Activated naive CD4-positive, alpha-beta T cell treated with anti-CD3 and anti-CD28 coated beads, Interleukin-2, amount 50 U/mL, for 16 hours (primary cell): ENCODE data around the gene ABCB11.
"Not testable (repeated sequence)": the region's sequence is repeated elsewhere in the genome, so short reads cannot be mapped to it uniquely, and the experiment has no call there.

Source experiments
- DNase-seq: peaks from one replicate; pipeline ENCODE4 v3.0.0-alpha.2; 2020

The ABCB11 gene

DNA sequence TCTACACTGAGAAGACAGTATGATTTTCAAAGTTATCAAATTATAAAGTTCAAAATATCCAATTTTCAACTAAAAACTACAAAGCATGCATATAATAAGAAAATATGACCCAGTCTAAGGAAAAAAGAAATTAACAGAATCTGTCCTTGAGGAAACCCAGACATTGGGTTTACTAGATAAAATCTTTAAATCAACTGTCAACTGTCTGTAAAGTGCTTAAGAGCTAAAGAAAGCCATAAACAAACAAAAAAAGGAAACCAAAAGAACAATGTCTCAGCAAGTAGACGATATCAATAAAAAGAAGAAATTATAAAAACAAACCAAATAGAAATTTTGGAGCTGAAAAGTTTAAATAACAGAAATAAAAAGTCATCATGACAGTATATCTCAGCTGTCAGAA lies 10.5 kb upstream of the ABCB11 start:
- DNase-seq = no peak

DNA sequence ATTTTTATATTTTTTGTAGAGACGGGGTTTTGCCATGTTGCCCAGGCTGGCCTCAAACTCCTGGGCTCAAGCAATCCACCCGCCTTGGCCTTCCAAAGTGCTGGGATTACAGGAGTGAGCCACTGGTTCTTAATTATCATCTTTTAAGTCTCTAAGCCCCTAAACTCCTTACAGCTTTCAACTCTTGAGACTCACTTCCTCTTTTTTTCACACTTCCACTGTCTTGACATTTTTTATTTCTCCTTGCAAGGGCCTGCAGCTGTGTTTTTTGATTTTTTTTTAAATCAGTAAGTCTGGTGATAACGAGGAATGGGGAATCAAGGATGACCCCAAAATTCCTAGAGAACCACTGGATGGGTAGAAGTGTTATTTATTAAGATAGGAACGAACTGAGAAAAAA lies 8.6 kb upstream of the ABCB11 start:
- DNase-seq = no peak

DNA sequence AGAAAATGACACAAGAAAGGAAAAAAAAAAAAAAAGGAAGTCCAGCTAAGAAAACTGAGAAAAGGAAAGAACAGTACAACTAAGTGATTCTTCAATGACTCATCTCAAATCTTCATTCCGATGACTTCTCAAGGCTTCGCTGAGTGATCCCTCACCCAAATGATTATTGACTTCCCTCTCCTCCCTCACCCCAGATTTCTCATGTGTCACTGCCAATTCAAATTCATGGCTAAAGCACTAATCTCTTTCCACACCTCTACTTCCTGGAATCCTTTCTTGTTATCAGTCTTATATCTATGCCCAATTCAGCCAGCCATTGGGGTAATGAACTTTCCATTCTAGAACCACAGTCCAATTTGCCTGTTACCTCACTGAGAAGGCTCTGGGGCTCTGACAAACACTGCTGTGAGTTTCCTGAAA lies 7.2 kb upstream of the ABCB11 start:
- DNase-seq = no peak

DNA sequence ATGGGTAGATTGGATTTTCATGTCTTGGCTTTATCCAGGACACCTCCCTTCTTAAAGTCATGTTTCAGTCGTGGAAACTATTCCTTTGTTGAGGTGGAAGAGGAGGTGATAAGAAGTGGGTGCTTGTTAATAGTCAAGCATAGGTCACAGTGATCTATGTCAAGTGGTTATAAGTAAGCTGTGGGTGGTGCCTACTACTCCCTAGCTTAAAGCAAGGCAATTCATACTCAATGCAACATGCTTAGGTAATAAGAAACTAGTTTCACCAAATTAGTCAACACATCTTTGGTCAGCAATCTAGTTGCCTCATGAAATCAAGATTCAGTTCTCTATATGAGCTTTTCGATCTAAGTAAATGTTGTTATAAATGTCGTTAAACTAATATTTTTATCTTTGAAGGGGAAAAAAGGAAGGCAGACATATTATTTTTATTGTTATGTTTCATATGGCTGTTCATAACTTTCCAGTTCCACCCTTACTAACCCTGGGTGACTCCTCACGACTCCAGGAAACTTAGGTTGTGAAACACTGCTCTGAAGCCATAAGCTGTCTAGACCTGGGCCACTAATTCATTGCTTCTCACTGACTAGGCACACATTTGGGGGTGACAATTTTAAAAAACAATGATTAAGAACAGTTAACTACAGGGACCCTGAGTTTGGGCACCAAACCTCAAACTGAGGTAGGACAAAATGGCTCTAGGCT lies 5.8 kb upstream of the ABCB11 start:
- DNase-seq = no peak

DNA sequence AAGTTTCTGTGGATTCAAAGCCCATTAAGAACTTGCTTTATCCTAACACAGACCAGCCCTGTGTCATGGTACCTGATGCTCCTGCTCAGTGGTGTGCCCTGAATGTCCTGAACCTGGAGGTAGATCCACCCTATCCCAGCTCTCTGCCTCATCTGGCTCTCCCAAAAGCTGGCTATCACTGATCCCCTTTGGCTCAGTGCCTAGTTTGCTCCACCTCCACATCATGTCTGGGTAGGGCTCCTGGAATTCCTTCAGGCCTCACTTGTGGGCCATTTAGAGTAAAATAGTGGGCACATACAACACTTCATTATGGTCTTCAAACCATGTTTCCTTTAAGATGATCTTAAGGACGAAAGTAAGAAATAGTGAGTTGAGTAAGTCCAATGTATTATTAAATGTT lies 4.8 kb upstream of the ABCB11 start:
- no peak for DNase-seq

DNA sequence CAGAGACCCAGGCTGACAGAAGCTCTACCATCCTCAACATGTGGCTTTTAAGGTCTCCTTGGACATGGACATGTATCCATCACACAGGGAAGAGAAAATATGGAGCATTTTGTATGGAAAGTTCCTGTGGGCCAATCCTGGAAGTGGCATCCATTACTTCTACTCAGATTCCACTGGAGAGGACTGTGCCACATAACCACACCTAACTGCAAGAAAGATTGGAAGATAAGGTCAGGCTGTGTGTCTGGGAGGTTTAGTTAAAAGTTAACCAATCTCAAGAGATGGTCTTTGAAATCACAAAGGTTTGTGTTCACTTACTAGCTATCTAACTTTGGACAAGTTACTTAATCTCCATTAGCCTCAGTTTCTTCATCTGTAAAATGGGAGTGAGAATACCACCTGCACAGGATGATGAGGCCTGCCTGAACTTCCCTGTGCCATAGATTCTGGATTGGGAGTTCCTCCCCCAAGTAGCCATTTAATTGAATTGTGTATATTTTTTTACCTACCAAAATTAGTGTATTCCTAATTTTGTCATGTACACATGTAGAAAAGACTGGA lies 3.9 kb upstream of the ABCB11 start:
- no peak for DNase-seq

DNA sequence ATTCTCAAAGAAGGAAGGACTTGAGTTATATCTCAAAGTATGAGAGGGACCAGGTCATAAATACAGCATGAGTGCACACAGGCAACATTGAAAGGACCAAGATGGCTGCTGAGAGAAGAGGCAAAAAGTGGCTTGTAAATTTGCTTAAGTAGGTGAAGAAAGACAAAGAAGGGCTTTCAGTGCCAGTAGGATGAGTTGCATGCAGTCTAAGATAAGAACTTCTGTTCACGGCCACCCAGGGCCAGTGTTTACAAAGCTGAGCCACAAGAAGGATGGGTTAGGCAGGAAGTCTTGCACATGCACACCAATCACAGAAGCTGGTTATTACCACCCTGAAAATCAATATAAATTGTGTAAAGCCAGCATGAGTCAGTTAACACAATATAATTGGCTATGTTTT lies 3.1 kb upstream of the ABCB11 start:
- DNase-seq = no peak

DNA sequence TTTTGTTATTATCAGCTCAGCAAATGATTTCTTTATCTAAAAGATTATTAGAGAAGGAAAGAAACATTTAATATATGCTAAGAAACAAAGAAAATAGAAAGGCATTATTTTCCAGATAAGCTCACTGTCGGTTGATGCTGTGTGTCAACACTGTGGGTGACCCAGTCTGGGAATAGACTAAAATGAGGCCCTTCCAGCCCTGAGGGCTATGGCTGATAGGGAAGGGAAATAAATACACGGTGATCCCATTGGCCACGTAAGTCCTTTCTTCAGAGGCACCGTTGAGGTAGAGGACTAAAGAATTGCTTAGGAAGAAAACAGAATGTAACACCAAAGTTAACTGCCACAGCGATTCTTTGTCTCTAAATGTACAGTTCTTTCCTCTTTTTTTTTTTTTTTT lies 1.8 kb downstream of the ABCB11 start:
- no peak for DNase-seq

DNA sequence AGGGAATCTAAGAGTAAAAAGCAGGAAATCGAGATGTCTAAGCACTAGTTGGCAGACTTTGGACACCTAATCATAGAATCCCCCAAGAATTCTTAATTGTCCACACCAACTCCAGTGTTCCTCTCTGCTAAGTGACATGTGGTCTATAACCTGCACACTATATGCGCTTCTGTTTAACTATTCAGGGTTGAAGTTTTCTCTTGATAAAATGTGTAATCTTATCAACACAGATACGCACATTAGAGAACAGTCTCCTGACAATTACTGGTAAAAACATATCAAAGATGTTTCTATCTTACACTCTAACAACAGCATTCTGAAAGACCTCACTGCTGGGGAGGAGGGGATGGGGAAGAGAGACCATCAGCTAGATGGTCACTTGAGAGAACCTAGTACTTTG lies 3.9 kb downstream of the ABCB11 start:
- no peak for DNase-seq

DNA sequence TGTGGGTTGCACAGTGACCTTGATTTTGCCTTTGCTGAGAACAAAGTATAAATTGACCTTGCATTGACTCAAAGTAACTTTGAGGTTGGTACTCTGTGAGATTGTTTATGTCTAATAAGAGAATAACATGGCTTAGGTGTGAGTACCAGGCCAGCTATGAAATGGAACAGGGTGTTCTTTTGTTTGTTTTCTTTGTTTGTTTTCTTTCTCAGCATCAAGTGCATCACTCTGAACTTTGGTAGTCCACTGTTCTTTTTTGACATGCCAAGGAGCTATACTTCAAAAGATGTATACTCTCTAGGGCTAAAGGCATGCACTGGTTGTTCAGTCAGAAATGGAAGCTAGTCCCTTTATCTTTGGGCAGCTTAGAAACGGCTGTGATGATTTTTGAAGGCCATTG lies 5.1 kb downstream of the ABCB11 start:
- no peak for DNase-seq

DNA sequence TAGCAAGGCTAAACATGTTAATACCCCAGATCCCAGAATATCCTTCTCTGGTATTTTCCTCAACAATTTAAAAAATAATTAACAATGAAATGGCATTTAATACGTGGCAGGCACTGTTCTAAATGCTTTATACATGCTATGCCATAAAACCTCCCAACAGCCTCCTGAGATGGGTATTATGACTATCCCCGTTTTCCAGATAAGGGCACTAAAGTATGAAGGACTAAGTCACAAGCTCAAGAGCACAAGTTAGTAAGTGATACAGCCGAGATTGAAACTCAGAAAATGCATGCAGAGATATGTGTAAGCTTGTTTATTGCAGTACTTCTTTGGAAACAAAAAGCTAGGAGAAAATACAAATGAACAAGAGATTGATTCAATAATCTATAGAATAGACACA lies 8.0 kb downstream of the ABCB11 start:
- DNase-seq = no peak

DNA sequence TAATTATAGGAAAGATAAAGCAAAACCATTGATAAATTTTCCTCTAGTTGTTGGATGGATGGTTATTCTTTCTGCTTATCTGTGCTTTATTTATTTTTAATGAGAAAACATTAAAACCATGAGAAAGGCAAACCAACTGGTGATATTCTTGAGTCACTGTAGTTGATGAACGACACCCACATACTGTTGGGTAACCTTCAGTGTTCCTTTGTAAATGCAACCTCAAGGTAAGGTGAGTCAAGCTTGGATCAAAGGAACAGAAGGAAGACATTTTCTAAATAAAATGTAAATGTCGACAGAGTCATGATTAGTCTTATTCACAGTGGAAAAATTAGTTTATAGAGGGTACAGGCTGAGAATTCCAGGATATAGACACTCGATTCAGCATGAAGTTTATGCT lies 12.7 kb downstream of the ABCB11 start:
- DNase-seq = no peak

DNA sequence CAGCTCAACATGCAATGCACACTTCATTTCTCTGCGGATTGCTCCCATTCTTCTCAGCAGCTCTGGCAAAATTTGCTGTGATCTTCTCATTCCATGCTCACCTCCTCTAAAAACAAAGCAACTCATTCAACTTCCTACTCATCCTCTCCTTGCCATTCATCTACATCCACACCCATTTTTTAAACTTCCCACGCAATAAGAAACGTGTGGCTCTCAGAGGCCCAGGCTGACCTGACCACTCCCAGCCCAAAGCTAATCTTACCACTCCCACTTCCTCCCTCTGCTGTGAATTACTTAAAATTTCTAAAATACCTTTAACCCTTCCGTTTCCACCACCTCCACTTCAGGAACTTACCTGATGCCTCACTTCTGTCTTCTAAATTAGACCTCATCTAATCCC lies 15.2 kb downstream of the ABCB11 start:
- no peak for DNase-seq

DNA sequence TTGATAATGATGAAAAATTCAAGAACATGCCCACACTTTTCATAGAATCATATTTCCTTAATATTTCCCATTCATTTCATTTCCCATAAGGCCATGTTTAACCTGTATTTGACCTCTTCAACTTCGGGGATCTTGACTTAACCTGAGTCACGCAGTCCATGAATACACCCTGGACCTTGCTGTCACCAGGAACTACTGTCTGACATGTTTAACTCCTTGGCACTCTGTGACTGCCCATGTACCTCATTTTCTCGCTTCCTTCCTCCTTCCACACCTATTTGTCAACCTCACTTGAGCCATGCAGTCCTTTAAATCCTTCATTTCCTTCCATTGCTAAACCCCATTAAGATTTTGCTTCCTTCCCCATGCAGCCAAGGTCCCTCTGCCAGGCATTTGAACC lies 16.3 kb downstream of the ABCB11 start:
- DNase-seq = no peak

DNA sequence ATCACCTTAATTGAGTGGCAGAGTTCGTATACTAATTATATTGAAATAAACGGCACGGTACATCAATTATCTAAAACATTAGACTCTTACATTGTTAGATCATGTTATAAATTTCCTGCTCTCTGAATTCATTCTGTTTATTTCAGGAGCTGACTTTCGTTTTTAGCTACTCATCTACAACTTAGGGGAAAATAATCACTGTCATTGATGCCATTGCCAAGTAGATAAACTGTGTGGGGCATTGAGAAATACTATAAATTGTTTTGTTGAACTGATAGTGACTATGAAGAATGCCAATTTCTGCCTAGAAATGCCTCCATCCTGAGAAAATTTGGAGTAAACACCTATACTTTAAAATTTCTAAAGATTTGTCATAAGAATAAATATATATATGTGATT lies 17.5 kb downstream of the ABCB11 start:
- no peak for DNase-seq

DNA sequence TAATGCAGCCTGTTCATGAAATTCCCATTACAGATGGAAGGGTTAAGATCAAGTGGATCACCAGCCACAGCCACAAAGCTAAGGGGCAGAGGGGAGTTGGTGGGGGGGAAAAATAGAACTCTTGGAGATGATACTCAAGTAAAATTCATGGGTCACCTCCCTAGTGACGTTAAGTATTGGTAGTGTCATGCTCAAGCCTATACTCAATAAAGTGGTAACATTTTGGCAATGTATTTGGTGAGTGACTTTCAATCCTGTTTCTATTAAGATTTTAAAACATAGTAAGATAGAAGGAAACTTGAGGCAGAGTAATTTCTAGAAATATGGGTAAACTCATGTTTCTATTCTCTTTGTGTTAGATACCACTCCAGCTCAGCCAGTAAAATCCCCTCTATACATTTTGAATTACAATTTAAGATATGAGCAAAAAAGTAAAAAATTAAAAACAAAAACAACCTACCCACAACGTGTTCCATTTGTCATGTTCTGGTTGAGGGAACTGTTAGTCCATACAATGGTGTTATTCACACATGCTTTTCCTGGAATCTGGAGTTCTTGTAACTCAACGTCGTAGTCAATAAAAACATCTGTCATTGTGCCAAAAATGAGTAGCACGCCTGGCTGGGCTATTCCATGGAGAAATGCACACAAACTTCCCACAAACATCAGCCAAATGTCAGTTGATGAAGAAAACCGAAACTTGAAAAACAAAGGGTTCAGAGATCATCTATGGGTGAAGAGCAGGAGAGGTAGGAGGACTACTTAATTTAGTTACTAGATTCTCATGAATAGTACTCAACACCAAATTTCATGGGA lies 18.1 kb downstream of the ABCB11 start:
- no peak for DNase-seq

DNA sequence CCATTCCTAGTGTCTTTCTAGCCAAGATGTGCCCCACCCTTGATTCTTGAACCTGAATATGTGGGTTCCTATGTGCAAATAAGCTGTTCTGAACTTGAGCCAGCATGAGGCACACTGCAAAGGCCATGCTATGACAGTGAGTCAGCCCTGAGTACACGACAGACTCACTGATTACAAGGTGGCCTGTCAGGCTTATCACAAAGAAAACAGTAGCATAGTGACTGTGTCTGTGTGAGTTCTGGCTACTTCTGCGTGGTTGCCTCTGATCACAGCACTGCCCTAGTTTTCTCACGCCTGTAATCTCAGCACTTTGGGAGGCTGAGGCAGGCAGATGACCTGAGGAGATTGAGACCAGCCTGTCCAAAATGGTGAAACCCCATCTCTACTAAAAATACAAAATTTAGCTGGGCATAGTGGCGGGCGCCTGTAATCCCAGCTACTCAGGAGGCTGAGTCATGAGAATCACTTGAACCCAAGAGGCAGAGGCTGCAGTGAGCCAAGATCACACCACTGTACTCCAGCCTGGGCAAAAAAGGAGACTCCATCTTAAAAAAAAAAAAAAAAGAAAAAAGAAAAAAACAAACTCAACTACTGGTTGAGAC lies 18.8 kb downstream of the ABCB11 start:
- not testable (repeated sequence) for DNase-seq

DNA sequence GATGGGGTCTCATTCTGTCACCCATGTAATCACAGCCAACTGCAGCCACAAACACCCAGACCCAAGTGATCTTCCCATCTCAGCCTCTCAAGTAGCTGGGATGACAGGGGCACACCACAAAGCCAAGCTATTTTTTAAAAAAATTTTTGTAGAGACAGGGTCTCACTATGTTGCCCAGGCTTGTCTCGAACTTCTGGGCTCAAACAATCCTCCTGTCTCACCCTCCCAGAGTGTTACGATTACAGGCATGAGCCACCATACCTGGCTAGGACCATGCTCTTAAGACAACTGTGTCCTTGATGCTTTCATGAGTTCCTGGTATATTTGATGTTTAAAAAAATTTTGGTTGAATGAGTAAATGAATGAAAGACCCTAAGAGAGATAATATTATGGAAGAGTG lies 19.4 kb downstream of the ABCB11 start:
- no peak for DNase-seq

DNA sequence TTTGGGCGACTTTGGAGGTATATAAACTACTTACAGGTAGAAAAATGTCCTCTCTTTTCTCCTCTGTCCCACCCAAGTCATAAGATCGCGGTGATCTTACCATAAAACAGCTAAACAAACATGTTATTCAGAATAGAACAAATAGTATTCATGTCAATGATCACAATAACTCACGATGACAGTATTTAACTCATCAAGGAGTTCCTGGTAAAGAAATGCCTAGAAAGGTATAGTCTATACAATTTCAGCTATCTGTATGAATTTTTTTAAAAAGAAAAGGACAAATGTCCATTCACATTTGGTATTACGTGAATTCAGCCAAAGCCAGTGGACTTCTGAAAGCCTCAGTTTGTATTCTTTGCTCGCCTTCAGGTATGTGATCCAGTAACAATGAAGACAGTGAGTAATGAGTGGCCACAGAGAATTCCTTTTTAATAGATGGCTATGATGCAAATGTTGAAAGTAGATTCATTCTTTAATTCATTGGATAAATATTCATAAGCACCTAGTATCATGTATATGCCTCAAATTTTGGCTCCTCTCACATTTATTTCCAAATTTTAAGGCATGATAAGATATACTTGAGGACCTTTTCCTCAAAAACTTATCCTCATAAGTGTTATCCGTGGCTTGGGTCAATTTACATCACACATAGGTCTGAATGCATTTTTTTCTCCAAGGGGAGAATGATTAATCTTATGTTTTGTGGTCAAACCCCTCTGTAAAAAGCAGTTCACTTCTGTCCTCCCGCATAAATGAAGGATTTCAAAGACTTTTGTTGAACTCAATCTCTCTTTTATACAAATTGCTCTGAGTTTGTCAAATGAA lies 20.3 kb downstream of the ABCB11 start:
- DNase-seq = no peak

DNA sequence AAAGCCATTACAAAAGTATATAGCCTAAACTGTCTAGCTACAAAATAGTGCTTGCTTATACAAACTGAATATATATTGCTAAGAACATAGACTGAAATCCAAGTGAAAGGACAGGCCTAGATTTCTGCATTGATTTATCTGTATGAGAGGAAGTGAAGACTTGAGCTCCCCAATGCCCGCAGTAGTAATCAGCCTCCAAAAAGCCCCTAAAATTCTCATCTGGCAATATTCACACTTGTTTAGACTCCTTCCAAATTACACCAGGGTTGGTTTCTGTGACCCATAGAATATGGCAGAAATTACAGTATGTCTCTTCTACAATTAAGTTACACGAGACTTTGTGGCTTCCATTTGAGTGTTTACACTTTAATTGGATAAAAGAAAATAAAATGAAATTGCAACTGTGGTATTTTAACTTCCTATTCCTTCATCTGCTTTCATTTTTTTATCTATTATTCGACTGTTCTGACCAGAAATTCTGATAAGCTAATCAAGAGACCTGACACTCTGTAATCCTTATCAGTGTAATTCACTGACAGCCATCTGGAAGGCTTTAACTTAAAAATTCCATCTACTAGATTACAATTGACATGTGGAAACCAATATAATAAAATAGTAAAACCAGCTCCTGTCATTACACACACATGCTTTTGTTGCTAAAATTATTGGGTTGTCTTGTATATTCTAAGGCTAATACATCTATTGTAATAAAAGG lies 21.1 kb downstream of the ABCB11 start:
- no peak for DNase-seq

DNA sequence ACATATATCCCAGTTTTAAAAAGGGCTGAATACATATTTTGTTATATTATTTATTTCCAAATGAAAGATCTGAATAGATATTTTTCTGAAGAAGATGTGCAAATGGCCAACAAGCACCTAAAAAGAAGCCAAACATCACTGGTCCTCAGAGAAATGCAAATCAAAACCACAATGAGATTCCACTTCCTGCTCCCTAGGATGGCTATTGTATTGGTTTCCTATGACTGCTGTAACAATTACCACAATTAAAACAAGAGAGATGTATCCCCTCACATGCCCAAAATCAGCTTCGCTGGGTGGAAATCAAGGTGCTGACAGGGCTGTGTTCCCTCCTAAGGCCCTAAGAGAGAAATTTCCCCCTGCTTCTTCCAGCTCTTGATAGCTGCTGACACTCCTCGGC lies 23.2 kb downstream of the ABCB11 start:
- DNase-seq = no peak

DNA sequence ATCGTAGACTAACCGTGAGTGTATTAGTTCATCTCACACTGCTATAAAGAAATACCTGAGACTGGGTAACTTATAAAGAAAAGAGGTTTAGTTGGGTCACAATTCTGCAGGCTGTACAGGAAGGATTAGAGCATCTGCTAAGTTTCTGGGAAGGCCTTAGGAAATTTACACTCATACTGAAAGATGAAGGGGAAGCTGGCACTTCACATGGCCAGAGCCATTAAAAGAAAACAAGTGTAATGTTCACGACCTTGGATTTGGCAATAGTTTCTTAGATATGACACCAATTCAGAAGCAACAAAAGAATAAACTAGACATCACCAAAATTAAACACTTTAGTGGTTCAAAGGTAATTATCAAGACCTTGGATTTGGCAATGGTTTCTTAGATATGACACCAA lies 23.8 kb downstream of the ABCB11 start:
- no peak for DNase-seq
